ENCODE data around the gene EIF1AD.

GRCh38 chr11:66008095-66008467, 6.1 kb upstream of the EIF1AD start:
- TF ChIP-seq CTCF (IDR thresholded peaks at IDR 0.05) (no peak), POLR2A (IDR thresholded peaks at IDR 0.05) (no peak), POLR2AphosphoS5 (IDR thresholded peaks at IDR 0.05) (no peak)

Measured in breast epithelium (tissue), 3 donors.